ENCODE measurements around the gene CMYA5.

CMYA5 gene

DNA sequence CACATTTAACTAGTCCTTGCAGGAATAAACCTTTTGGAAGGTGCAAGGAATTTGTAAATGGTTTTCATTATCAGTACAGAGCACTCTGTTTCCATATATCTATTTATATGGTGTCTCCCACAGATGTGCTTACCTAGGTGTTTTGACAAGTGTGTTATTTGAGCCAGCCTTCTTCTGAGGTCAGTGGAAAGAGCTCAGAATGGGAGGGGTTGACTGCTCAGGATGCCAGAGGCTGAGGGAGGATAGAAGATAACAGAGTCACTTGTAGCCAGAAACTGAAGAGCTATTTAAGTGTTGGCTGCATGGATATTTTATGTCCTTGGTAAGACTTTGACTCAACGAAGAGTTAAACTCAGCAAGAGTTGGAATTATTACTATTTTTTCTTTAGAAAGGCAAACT is 5.0 kb downstream of the CMYA5 start:
- no peak overlapping the region for H3K27ac ChIP-seq
- H3K9me3 ChIP-seq, result no peaks in the 10 kb centered on the region
- H3K4me3 ChIP-seq (ENCODE audit: low read depth in 1 of 2, low read length in 1 of 2), result no peak overlapping the region
- H3K4me1 ChIP-seq (ENCODE audit: control insufficient read depth in 1 of 2, insufficient read depth in 1 of 2, low read depth in 1 of 2, low read length in 1 of 2), result peaks cover 24 to 26% of the 10 kb centered on the region in 2 experiments
- peaks cover 6% of the 10 kb centered on the region for H3K36me3 ChIP-seq
- no peak for TF ChIP-seq CTCF (IDR thresholded peaks at IDR 0.05)
- no peaks in the 10 kb centered on the region for H3K27me3 ChIP-seq

DNA sequence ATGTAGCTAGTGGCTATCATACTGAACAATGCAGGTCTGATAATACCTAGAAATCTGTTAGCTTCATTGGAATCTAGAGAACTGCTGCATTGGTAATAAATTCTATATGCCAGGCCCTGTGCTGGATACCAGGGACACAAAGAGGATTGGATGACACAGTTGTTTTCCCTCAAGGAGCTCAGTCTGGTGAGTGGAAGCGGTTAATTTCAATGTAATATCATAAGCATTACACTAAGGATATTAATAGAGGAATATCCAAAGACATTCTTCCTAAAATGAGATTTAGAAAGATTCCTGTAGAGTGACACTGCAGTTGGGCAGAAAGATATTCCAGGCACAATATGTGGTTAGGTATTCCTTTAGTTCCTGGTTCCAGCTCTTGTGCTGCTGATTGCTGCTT is 5.9 kb downstream of the CMYA5 start:
- no peaks in the 10 kb centered on the region for H3K27me3 ChIP-seq
- H3K9me3 ChIP-seq, result no peaks in the 10 kb centered on the region
- no peak overlapping the region for H3K4me3 ChIP-seq (ENCODE audit: low read depth in 1 of 2, low read length in 1 of 2)
- H3K4me1 ChIP-seq (ENCODE audit: control insufficient read depth in 1 of 2, insufficient read depth in 1 of 2, low read depth in 1 of 2, low read length in 1 of 2), result peaks cover 28 to 32% of the 10 kb centered on the region in 2 experiments
- H3K27ac ChIP-seq, result no peak overlapping the region
- TF ChIP-seq CTCF (IDR thresholded peaks at IDR 0.05), result no peak
- H3K36me3 ChIP-seq, result no peaks in the 10 kb centered on the region

- H3K27ac ChIP-seq, result peak overlapping the region; percentile 68
- peaks cover 34 to 38% of the 10 kb centered on the region in 2 experiments for H3K4me1 ChIP-seq (ENCODE audit: control insufficient read depth in 1 of 2, insufficient read depth in 1 of 2, low read depth in 1 of 2, low read length in 1 of 2)
- no peaks in the 10 kb centered on the region for H3K36me3 ChIP-seq
- H3K9me3 ChIP-seq, result no peaks in the 10 kb centered on the region
- H3K27me3 ChIP-seq, result no peaks in the 10 kb centered on the region
- no peak overlapping the region for H3K4me3 ChIP-seq (ENCODE audit: low read depth in 1 of 2, low read length in 1 of 2)
- TF ChIP-seq CTCF (IDR thresholded peaks at IDR 0.05), result no peak
Measured at GRCh38 chr5:79697222-79698170, 7.9 kb downstream of the CMYA5 start.

- TF ChIP-seq CTCF (IDR thresholded peaks at IDR 0.05), result no peak
- Histone ChIP-seq H3K27ac (no peak overlapping the region), H3K9me3 (no peaks in the 10 kb centered on the region), H3K4me1 (ENCODE audit: control insufficient read depth in 1 of 2, insufficient read depth in 1 of 2, low read depth in 1 of 2, low read length in 1 of 2) (peaks cover 43 to 44% of the 10 kb centered on the region in 2 experiments), H3K36me3 (no peaks in the 10 kb centered on the region), H3K27me3 (no peaks in the 10 kb centered on the region), H3K4me3 (ENCODE audit: low read depth in 1 of 2, low read length in 1 of 2) (no peak overlapping the region)
Measured at GRCh38 chr5:79699763-79700400, 10.2 kb downstream of the CMYA5 start.

DNA sequence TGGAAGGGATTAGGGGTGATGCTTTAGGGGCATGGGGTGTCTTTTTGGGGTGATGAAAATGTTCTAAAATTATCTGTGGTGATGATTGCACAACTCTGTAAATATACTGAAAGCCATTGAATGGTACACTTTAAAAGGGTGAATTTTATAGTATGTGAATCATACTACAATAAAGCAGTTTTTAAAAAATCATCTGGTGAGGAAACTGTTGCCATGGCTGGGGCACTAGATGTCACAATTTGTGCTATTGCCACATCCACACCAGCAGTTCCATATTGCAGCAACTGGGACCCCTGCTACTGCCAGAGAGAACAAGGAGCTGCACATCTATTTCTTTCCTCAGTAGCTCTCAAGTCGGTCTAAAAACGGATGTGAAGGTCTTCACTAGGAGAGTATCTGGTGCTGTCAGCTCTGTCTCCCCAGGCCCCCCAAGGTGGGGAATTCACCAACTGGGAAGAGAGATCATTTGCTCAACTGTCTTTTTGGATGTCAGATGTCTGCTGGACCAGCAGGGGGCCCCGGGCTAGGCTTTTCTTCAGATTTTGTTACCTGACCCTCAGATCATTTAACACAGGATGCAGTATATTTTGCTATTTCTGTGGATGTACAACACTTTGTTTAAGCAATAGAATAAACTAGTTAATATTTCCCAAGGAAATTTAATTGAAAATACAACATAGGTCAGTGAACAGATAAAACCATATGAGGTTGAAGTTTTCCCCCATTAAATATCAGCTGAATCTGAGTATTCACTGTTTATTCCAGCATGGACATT is 13.2 kb downstream of the CMYA5 start:
- Histone ChIP-seq H3K9me3 (no peaks in the 10 kb centered on the region), H3K27ac (peak overlapping the region; percentile 18), H3K27me3 (no peaks in the 10 kb centered on the region), H3K4me3 (ENCODE audit: low read depth in 1 of 2, low read length in 1 of 2) (no peak overlapping the region), H3K4me1 (ENCODE audit: control insufficient read depth in 1 of 2, insufficient read depth in 1 of 2, low read depth in 1 of 2, low read length in 1 of 2) (peaks cover 34 to 35% of the 10 kb centered on the region in 2 experiments), H3K36me3 (no peaks in the 10 kb centered on the region)
- no peak for TF ChIP-seq CTCF (IDR thresholded peaks at IDR 0.05)

Data from neutrophil (primary cell).